Left colon (tissue), 2 donors: ENCODE measurements around the gene MAN1B1. TPM values are rescaled to one million over a fixed set of nuclear protein-coding genes. Genes with fewer than 3 reads are reported as not detected.

ENCODE experiments used
- ATAC-seq: fragments of 200-7000 bp; cut with Tn5 transposase; one replicate; pipeline ENCODE4 v1.9.1; 2020; ENCODE audit warnings: mild to moderate bottlenecking, moderate library complexity
- DNase-seq, 2 donors: peaks; one replicate each; pipeline ENCODE4 v3.0.0-alpha.2; 2020
- intact Hi-C, 2 donors: fragments of 100-400 bp; cut with DNase I in 1 of 2; cut with micrococcal nuclease in 1 of 2; formaldehyde crosslinking; loops; one replicate each; pipeline versions ENCODE4 v1.11.2 to v1.14.0; 2022; cut with DNase I, micrococcal nuclease
- total RNA-seq, 2 donors: library from RNA; stranded (reverse); fragmentation: NEBNext Ultra II Directional; extraction: Animal tissue kit (Norgen Biotek cat#: 25700); gene quantifications; one replicate each; pipeline ENCODE4 v1.2.1, GENCODE V29; 2021
- donor health status: DM: no; HTN: no; CAD: no.
- donor health status: DM: yes; HTN: yes; CAD: no.

MAN1B1 gene
- total RNA-seq, 2 donors from 2014 or later, result 50.0 to 53.5 TPM

DNA sequence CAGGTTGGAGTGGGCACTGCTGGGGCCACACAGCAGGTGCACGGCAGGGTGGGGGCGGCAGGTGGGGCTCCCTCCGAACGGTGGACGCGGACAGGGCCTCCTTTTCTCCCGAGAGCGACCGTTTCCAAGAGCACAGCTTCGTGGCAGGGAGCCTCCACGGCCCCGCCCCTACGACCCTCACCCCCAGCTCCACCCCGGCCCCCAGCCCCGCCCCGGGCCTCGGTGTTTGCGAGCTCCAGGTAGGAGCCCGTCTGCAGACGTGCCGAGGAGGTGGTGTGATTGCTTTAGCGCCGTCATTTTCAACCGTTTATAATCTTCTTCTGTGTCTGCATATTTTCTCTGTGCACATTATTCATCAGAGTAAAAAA lies 61.0 kb downstream of the MAN1B1 start:
- DNase-seq (no peak), ATAC-seq (no peak)
- intact Hi-C loops, result no loop called here

DNA sequence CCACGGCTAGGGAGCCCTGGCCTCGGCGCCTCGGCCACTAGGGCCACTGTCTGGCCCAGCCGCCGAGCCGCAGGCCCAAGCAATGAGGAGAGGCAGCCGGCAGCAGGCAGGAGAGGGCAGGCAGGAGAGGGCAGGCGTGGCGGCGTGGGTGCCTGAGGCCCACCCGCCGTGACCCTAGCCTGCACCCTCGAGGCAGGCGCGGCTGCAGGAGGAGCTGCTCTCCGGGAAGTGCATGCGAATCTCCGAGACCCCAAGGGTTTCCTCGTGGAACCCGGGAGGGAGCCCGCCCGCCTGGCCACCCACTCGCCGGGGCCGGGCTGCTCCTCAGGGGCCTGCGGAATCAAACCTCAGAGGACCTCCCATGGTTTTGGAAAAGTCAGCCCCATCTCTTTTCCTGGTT lies 61.5 kb downstream of the MAN1B1 start:
- intact Hi-C loops, result no loop called here
- ATAC-seq, result no peak
- no peak for DNase-seq

- ATAC-seq (no peak), DNase-seq (no peak)
- intact Hi-C loops, result no loop called here
Measured at GRCh38 chr9:137148661-137149060, 61.9 kb downstream of the MAN1B1 start.

DNA sequence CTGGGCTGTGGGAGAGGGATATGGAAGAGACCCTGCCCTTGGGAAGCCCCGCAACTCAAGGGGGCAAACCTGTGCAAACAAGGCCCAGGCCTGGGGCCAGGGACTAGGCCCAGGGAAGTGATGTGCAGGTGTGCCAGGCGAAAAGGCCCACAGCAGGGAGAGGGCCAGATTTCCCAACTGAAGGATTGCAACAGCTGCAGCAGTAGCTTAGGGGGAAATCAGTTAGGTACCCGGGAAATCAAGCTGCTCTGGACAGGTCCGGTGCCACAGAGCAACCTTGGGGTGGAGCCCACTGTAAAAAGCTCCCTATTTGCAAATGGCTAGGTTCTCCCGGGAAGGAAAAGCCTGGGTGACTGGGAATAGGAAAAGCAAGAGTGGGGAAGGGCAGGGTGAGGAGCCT lies 62.6 kb downstream of the MAN1B1 start:
- ATAC-seq (no peak), DNase-seq (no peak)
- intact Hi-C loops, result no loop called here

DNA sequence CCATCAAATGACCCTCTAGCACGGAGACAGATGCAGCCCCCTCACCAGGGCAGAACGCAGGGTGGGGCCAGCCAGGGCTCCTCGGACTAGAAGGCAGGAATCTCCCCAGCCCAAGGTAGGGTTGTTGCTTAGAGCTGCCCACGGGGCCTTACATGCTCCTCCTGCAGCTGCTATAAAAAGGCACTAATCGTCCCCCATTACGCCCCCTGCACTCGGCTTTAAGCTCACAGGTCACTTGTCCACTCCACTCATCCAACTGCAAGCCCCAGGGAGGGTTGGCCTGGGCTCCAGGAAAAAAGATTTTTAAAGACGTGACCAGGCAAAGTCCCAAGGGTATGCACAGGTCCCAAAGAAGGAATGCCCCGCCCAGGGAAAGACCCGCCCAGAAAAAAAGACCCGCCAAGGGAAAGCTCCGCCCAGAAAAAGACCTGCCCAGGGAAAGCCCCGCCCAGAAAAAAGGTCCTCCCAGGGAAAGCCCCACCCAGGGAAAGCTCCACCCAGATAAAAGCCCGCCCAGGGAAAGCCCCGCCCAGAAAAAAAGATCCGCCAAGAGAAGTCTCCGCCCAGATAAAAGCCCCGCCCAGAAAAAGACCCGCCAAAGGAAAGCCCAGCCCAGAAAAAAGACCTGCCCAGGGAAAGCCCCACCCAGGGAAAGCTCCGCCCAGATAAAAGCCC lies 63.3 kb downstream of the MAN1B1 start:
- intact Hi-C loops, result no loop called here
- ATAC-seq (peak; percentile 49), DNase-seq (peak in 1 of 2 donors; percentile 64)

- peak; percentile 83 for DNase-seq
- ATAC-seq, result peak; percentile 74
- intact Hi-C loops, result no loop called here
Measured at GRCh38 chr9:137150617-137151457, 64.1 kb downstream of the MAN1B1 start.

GRCh38 chr9:137152844-137153405 lies 66.1 kb downstream of the MAN1B1 start:
- no peak for ATAC-seq
- intact Hi-C loops, result no loop called here
- DNase-seq, result no peak

DNA sequence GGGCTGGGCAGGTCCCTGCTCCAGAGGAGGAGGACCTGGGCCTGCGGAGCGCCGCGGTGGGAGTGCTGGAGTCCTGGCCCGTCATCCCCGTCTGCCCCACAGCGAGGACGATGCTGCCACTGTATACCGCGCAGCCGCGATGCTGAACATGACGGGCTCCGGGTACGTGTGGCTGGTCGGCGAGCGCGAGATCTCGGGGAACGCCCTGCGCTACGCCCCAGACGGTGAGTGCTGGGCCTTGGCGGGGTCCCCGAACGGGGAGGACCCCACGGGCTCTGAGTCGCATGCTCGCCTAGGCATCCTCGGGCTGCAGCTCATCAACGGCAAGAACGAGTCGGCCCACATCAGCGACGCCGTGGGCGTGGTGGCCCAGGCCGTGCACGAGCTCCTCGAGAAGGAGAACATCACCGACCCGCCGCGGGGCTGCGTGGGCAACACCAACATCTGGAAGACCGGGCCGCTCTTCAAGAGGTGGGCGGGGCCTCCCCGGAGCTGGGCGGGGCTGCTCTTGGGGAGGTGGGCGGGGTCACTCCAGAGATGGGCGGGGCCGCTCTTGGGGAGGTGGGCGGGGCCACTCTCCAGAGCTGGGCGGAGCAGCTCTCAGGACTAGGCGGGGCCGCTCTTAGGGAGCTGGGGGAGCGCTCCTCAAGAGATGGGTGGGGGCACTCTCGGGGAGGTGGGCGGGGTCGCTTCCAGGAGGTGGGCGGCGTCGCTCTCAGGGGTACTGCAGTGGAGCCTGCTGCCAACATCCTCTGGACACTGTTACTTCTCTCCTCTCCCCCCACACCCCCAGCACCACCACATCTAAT lies 70.0 kb downstream of the MAN1B1 start:
- ATAC-seq (peak; percentile 70), DNase-seq (peak in 1 of 2 donors; percentile 62)
- intact Hi-C loops, result no loop called here

DNA sequence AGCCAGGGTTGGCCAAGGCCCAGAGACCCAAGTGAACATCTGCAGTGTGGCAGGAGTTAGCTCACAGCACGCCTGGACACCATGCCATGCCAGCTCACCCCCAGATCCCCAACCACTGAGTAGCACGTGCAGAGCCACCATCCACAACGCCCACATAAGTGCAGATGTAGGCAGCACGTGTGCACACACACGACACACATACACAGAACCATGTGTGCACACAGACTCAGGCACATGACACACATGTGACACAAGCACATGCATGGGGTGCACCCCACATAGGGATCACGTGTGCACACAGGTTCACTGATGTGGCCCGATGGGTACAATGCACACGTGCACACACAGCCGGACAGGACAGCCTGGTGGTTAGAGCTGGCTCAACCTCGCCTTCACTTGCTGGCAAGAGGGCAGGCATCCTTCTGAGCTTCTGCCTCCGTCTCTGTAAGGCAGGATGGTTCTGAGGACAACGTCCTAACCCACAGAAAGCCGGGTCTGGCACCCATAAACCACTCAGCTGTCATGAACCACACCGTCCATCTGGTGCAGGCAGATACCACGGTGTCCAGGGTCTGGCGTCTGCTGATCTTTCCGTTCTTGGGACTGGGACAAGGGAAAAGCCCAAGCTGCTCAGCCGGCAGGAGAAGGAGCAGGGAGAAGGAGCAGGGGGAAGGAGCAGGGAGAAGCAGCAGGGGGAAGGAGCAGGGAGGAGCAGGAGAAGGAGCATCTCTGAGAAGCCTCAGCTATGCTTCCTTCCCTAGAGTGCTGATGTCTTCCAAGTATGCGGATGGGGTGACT lies 71.0 kb downstream of the MAN1B1 start:
- no peak for ATAC-seq
- no peak for DNase-seq
- intact Hi-C loops, result no loop called here

- ATAC-seq (no peak), DNase-seq (peak in 1 of 2 donors; percentile 42)
- intact Hi-C loops, result no loop called here
Measured at GRCh38 chr9:137158625-137159024, 71.8 kb downstream of the MAN1B1 start.

Other genes starting within 250 kb of the MAN1B1 start
- gene AJM1, start 244.5 kb upstream of the MAN1B1 start, total RNA-seq, result 10 to 100 TPM; 10.4 to 11.1 TPM
- 100 to 1,000 TPM; 109 to 154 TPM for gene PHPT1, start 237.6 kb upstream of the MAN1B1 start, total RNA-seq
- gene MAMDC4, start 234.6 kb upstream of the MAN1B1 start, total RNA-seq, result 10 to 100 TPM; 19.1 to 20.1 TPM
- gene EDF1, start 220.7 kb upstream of the MAN1B1 start, total RNA-seq, result 100 to 1,000 TPM; 434 to 466 TPM
- gene TRAF2, start 200.5 kb upstream of the MAN1B1 start, total RNA-seq, result 10 to 100 TPM; 23.7 to 25.3 TPM
- gene FBXW5, start 142.2 kb upstream of the MAN1B1 start, total RNA-seq, result 100 to 1,000 TPM; 167 to 195 TPM
- gene C8G, start 141.7 kb upstream of the MAN1B1 start, total RNA-seq, result 1 to 10 TPM; 3.9 to 8.3 TPM
- gene LCN12, start 134.7 kb upstream of the MAN1B1 start, total RNA-seq, result 10 to 100 TPM in 1 of 2 donors, 1 to 10 TPM in 1; 8.5 to 10.2 TPM
- 10 to 100 TPM in 1 of 2 donors, 1 to 10 TPM in 1; 8.7 to 36.9 TPM for gene PTGDS, start 109.5 kb upstream of the MAN1B1 start, total RNA-seq
- under 1 TPM in 1 of 2 donors, not detected in 1; 0.06 TPM for gene LCNL1, start 104.0 kb upstream of the MAN1B1 start, total RNA-seq
- gene PAXX, start 94.6 kb upstream of the MAN1B1 start, total RNA-seq, result 10 to 100 TPM; 33.3 to 41.2 TPM
- gene CLIC3, start 90.4 kb upstream of the MAN1B1 start, total RNA-seq, result 1 to 10 TPM; 3.2 to 3.8 TPM
- gene ABCA2, start 58.7 kb upstream of the MAN1B1 start, total RNA-seq, result 10 to 100 TPM; 55.5 to 56.0 TPM
- gene FUT7, start 54.9 kb upstream of the MAN1B1 start, total RNA-seq, result not detected
- gene NPDC1, start 40.8 kb upstream of the MAN1B1 start, total RNA-seq, result 100 to 1,000 TPM; 170 to 204 TPM
- 10 to 100 TPM; 25.0 to 26.3 TPM for gene ENTPD2, start 32.9 kb upstream of the MAN1B1 start, total RNA-seq
- gene SAPCD2, start 16.4 kb upstream of the MAN1B1 start, total RNA-seq, result 10 to 100 TPM; 10.3 to 16.8 TPM
- gene UAP1L1, start 9.5 kb upstream of the MAN1B1 start, total RNA-seq, result 10 to 100 TPM; 13.0 to 18.2 TPM
- 10 to 100 TPM; 53.1 to 66.0 TPM for gene DPP7, start 27.7 kb downstream of the MAN1B1 start, total RNA-seq
- under 1 TPM; 0.46 to 0.47 TPM for gene GRIN1, start 52.2 kb downstream of the MAN1B1 start, total RNA-seq
- 10 to 100 TPM; 70.0 to 95.7 TPM for gene LRRC26, start 83.1 kb downstream of the MAN1B1 start, total RNA-seq
- under 1 TPM; 0.67 to 0.70 TPM for gene TMEM210, start 85.1 kb downstream of the MAN1B1 start, total RNA-seq
- gene ANAPC2, start 101.6 kb downstream of the MAN1B1 start, total RNA-seq, result 10 to 100 TPM; 50.6 to 64.1 TPM
- gene SSNA1, start 101.7 kb downstream of the MAN1B1 start, total RNA-seq, result 10 to 100 TPM; 56.7 to 68.8 TPM
- gene TPRN, start 113.8 kb downstream of the MAN1B1 start, total RNA-seq, result 100 to 1,000 TPM; 134 to 154 TPM
- gene TMEM203, start 118.7 kb downstream of the MAN1B1 start, total RNA-seq, result 10 to 100 TPM; 36.2 to 40.0 TPM
- gene NDOR1, start 118.7 kb downstream of the MAN1B1 start, total RNA-seq, result 10 to 100 TPM; 12.1 to 18.8 TPM
- 1 to 10 TPM; 5.1 to 9.7 TPM for gene RNF208, start 135.3 kb downstream of the MAN1B1 start, total RNA-seq
- gene CYSRT1, start 138.2 kb downstream of the MAN1B1 start, total RNA-seq, result under 1 TPM; 0.43 to 0.47 TPM
- gene RNF224, start 140.5 kb downstream of the MAN1B1 start, total RNA-seq, result not detected
- not detected for gene SLC34A3, start 143.9 kb downstream of the MAN1B1 start, total RNA-seq
- gene TUBB4B, start 154.3 kb downstream of the MAN1B1 start, total RNA-seq, result 100 to 1,000 TPM; 353 to 486 TPM
- gene STPG3, start 164.3 kb downstream of the MAN1B1 start, total RNA-seq, result not detected
- gene NELFB, start 168.3 kb downstream of the MAN1B1 start, total RNA-seq, result 10 to 100 TPM; 61.6 to 70.3 TPM
- 10 to 100 TPM; 59.3 to 60.8 TPM for gene TOR4A, start 190.7 kb downstream of the MAN1B1 start, total RNA-seq
- gene NRARP, start 215.3 kb downstream of the MAN1B1 start, total RNA-seq, result 100 to 1,000 TPM; 163 to 181 TPM